HG02623 (cell line): Measurements from ENCODE around the gene MAGI2.

Experiments used
- ATAC-seq: cut with Tn5 transposase; IDR thresholded peaks from one replicate; pipeline ENCODE4 v1.9.1; 2021; ENCODE audit warnings: moderate library complexity; ENCODE audit not compliant: unreplicated experiment

The MAGI2 gene

DNA sequence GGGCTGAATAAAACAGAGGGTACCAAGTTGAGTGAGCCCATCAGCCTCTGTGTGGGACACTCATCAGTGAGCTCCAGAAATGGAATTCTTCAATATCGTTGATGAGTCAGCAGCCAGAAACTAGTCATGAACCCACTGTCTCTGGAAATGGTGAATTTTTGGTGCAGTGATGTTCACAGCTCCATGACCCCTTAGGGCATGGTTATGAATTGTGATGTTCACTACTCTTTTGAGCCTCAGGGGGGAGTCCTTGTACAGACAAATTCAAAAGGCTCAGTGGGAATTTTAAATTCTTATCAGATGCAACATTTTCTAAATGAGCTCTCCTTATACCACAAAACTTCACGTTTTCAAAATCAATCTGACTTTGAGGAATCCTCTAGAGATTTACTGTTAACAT lies 1319.2 kb downstream of the MAGI2 start:
- no peak for ATAC-seq

DNA sequence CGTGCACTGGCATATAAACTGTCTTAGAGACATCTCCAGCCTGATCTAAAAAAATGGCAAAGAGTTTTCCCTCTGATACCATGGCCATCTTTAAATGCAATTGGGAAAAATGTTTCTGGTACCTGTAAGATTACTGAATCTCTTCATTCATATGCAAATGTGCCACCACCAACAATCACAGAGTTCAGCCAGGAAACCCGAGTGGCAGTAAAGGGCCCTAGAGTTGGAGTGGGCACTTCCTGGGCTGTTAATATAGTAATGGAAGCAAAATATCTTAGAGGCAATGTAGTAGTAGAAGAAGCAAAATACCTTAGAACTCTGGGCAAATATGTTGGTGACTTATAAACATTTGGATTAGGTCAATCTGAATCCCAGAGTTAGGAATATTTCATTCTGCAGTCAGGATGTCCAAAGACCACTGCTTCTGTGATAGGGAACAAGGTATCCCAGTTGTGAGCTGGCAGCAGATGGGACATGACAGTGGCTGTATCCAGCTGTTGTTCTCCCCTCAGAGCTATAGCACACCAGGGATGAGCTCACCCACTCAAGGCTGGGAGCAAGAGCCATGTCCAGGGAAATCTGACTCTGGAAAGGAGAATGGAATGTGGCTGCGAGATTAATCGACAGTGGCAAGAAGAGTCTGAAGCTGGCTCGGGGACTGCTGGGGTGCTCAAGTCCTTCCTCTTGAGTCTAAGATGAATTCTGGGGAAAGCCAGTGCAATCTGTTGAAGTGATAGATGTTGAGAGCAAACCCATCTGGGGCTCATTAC lies 1322.8 kb downstream of the MAGI2 start:
- no peak for ATAC-seq

DNA sequence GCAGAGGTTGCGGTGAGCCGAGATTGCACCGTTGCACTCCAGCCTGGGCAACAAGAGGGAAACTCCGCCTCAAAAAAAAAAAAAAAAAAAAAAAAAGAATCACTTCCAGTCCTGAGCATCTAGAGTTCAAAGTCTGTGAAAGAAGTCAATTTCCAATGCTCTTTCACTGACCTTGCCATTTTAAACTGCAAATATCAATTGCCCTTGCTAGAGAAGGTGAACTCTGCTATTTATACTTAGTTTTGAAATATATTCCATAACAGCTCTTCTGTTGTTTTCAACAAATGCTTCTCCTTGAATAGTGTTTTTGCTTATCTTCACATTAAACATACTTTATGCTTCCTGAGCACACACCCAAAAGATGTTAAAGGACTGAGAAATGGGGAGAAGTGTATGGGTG lies 1323.6 kb downstream of the MAGI2 start:
- ATAC-seq, result no peak

DNA sequence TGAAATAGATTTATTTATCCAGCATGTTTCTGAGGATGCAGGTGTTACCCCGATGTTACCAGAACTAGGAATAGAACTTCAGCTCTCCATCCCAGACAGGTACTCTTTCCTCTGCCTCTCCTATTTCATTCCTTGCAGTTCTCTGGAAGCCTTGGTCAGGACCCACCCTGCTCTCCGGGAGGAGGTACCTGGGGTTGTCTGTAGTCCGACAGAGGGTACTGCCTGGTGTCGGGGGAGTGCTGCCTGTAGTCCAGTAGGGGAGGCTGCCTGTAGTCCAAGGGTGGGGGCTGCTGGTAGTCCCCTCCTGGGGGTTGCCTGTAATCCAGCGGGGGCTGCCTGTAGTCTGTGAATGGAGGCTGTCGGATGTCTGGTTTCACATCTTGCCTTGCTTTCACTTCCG lies 1326.5 kb downstream of the MAGI2 start:
- ATAC-seq, result no peak

DNA sequence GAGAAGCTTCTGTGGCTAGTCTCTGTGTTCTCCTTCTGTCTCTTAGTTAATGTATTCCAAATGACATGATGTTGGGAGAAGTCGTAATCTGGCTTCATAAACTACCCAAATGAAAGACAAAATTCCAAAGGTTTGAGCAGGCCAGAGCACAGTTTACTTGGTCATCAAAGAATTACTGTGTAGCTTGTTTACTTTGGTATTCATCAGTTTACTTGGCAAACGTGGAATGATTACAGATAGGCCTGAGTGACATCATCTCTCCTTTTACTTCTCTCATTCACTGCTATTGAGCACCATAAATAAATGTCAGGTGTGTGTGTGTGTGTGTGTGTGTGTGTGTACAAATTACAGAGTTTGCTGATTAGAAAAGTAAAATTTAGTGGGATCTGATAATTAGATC lies 1327.6 kb downstream of the MAGI2 start:
- ATAC-seq, result no peak

DNA sequence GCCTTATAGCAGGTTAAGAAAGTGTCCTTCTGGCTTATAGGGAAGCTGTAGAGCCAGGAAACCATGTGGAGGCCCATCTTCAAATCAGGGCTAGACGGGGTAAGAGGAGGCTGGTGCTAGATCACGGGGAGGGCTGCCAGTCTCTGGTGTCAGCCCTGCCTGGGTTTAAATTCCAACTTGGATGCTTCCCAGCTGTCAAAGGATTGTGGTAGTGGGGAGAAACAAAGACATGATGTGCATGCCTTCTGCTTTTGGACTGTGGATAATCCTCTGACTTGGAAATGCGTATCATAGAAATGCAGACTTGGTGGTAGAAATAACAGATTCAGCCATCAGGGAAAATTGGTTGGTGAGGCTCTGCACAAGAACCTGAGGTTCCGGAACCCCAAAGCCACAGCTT lies 1329.3 kb downstream of the MAGI2 start:
- no peak for ATAC-seq

DNA sequence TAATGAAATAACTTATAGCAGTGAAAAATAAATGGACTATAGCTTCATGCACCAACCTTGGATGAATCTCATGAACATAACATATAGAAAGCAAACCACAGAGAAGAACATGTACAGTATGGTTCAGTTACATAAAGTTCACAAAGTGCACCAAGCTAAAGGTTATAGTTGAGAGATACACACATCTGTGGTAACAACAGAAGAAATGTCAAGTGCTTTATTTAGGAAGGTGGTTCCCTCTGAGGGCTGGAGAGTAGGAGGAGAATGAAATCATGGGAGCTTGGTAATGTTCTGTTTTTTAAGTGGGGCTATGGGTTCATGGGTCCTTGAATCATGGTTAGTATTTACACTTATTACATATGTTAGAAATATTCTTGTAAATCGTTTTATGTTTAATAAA lies 1331.6 kb downstream of the MAGI2 start:
- ATAC-seq, result no peak

DNA sequence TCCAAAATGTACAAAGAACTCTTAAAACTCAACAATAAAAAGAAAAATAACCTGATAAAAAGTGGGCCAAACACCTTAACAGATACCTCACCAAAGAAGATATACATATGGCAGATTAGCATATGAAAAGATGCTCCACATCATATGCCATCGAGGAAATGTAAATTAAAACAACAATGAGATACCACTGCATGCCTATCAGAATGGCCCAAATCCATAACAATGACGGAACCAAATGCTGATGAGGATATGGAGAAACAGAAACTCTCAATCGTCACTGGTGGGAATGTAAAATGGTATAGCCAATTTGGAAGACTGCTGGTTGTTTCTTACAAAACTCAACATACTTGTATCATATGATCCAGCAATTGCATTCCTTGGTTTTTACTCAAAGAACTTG lies 1335.0 kb downstream of the MAGI2 start:
- ATAC-seq, result no peak

DNA sequence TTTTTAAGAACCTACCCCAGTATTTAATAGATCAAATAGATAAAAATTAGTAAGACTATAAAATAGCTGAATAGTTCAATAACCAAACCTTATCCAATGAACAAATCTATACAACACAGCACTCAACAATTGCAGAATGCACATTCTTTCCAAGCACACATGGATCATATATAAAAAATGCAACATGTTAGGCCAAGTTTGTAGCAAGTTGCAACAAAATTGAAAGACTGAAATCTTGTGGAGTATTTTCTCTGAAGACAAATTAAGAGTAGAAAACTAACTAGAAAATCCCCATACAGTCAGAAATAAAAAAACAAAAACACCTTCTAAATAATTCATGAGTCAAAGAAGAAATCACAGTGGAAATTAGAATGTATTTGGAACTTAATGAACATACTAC lies 1337.6 kb downstream of the MAGI2 start:
- ATAC-seq, result no peak

DNA sequence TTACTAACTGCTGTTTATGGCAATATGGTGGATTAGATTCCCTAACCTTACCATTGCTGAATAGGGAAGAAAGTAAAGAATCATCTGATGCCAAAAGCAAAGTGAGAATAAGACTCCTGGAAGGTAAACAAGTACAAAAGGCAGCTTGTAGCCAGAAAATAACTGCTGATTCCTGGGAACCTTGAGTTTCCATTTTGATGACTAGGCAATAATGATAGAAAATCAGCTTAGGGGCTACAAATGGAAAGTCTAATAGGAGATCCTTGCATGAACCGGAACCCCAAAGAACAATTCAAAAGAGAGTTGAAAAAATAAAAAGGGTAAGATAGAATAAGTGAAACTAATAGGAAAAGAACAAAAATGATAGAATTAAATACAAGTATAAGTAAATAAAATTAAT lies 1338.5 kb downstream of the MAGI2 start:
- no peak for ATAC-seq

DNA sequence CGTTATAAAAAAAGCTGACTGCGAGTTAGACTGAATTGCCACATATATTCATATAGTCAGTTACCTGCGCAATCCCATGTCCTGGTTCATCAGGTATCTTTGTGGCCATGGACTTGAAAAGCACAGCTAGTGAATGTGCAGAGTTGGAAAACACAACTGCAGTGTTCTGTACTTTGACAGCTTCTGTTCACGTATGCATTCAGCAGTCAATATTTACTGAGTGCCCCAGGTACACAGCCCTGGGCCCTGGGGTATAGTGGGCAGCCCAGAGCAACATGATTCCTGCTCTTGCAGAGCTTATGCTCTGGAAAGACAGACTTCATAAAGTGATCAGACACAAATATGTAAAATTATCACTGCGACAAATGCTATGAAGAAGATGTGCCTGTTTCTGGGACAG lies 1341.0 kb downstream of the MAGI2 start:
- no peak for ATAC-seq

DNA sequence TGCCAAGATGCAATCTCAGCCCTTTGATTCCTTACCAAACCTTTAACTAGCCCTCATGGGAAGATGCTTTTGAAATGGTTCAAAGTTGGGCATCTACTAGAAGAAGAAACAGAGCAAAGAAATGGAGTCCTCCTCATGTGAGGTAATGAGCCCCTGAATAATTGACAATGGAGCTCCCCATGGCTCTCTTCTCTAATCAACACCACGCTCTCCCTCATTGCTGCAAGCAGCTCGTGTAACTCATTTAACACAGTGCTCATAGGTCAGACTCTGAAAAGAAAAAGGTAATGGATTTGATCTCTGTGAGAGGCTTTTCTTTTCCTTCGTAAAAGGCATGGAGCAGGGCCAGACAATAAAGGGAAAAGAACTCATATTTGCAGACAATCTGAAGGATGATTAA lies 1342.1 kb downstream of the MAGI2 start:
- ATAC-seq, result no peak

DNA sequence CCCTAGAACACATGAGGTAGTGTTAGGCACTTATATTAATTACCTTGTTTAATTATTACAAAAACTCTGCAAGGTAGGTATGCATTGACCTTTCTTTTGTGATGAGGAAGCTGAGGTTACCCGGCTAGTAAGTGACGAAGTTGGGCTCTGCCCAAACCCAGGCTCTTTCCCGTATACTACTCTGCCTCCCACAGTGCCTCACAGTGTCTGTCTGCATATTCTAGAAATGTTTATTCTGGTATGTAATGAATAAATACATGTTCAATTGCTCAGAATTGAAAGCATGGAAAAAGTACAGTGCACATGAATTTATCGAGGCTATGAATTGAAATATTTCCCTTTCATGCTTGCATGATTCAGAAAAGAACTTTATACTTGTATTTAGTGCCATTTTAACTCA lies 1350.0 kb downstream of the MAGI2 start:
- ATAC-seq, result no peak

DNA sequence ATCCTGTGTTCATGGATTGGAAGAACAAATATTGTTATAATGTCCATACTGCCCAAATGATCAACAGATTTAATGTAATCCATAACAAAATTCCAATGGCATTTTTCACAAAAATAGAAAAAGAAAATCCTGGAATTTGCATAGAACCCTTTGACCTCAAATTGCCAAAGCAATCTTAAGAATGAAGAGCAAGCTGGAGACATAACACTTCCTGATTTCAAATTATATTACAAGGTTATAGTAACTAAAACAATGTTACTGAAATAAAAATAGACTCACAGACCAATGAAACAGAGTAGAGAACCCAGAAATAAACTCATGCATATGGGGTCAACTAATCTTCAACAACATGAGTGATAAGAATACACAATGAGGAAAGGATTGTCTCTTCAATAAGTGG lies 1352.4 kb downstream of the MAGI2 start:
- ATAC-seq, result no peak

DNA sequence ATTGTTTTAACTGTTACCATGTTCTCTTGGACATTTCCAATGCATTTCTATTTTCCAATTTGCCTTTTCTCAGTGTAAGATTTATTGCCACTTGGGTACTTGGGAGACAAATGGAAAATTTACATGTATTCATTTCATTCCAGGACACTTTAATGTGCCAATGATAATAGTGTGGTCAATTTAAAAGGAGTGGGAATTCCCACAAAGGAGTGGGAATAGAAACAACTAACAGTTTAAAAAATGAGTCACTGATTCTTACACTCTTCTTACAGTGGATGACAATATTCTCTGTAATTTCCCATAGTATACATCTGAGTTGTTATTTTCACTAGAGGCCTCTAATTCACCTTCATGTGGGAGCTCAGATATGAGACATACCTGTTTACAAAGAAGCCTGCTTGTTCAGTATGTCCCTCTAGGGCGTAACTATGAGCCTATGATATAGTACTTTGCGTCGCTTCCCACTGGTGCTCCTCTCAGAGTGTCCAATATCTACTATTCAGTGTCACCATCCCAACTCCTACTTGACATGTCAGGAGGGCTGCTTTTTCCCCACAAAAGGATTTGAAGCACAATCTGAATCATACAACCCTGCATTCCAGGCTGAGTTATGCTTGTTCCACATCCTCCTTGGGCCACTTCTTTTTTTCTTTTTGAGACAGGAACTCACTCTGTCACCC lies 1353.6 kb downstream of the MAGI2 start:
- ATAC-seq, result no peak

DNA sequence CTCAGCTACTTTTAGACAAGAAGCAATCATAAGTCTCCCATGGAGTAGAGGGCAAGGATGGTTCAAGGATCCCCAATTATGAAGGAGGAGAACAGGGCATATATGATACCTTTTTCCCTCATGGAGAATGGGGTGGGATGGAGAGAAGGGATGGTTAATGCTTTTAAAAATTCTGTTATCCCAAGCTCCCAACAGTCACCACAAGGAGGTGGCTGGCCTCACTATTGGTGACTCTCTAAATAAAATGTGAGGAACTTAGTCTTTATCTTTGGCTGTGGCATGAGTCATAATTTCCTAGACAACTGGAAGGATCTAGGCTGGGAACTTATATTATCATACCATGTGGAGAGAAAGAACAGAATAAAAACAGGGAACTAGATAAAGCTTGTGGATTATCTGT lies 1357.9 kb downstream of the MAGI2 start:
- ATAC-seq, result no peak

DNA sequence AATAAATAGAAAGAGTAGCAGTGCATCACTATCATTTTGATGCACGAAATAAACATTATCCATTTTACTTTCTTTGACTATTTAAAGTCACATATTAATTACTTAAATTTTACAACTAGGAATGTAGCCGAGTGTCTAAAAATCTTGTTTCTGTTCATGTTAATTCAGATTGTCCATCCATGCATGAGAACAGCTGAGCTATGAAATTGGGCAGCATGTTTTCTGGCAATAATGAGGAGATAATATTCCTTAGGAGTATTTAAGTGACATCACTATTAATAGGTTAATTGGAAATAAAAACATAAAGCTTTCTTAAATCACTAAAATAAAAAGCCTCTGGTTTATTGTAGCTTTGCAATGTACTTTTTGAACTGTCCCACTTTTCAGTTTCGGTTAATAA lies 1361.1 kb downstream of the MAGI2 start:
- no peak for ATAC-seq

DNA sequence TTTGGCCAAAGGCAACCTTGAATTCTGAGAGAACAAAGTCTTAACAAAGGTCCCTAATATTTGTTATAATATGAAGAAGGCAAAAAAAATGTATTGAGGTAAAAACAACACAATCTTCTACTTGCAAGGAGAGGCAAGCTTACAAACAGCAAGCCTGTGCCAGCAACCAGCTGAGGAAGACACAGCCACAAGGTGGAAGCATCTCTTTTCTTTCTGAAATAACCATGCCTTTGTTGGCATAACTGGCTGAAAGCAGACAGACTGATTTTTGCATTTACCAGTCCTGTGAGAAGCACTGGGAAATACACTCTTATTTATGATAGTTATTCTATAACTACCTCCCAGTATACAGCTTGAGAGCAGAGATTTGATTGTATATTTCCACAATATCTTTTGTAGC lies 1362.9 kb downstream of the MAGI2 start:
- no peak for ATAC-seq

DNA sequence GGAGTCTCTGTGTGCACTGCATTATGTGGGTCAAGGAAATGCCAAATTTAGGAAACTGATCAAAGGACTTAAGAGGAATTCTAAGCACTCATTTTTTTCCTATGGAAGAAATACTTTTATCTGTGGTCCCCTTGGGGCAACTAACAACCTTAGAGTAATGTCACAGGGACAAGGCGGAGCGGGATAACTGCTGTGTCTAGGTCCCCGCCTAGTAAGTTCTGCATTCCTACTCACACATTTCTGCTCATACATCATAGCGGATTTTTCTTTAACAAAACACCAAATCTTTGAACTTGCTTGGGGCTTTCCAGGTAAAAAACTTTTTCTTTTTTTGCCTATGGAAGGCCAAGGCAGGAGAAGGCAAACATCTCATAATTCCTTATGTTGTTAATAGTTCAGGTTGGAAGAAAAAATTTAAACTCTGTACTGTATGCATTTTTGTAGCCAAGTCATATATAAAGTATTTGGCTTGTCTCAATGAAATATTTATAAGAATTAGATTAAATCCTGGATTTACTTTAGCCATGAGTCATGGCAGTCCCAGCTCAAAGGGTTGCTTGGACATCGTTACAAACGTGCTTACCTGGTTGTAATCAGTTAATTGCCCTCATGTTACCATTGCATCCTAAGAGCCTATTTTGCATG lies 1369.9 kb downstream of the MAGI2 start:
- no peak for ATAC-seq

DNA sequence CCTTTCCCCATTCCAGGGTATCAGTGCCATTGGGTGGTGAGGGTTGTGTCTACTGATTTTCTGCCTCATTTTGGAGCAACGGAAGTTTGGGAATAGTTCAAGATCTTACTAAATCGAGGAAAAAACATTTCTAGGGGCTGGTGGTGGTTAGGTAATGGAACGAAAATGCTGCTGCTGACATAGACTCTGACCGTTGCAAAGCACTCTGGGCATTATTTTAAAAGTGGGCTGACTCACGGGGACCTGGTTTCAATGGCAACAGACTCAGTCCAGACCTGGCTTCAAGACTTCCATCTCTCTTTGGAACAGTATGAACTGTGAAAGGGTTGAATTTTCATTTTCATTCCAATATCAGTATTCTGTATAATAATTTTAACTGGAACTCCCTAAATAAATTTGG lies 1370.9 kb downstream of the MAGI2 start:
- ATAC-seq, result no peak

DNA sequence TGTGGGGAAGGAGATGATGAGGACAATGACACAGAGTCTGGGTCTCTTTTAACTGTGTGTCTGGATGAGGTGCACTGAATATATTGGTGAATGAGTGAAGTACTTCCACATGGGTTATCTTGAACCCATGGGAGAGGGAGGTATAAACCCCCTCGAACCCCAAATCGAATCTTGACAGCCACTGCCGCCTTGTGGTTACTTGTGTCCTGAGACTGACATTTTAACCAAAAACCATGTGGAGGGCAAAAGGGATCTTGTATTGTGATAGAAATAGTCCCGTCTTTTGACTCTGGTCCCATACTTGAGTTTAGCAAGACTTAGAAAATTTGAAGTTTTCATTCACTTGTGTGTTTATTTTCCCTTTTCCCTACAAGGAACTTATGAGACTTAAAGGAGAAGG lies 1371.6 kb downstream of the MAGI2 start:
- ATAC-seq, result no peak

DNA sequence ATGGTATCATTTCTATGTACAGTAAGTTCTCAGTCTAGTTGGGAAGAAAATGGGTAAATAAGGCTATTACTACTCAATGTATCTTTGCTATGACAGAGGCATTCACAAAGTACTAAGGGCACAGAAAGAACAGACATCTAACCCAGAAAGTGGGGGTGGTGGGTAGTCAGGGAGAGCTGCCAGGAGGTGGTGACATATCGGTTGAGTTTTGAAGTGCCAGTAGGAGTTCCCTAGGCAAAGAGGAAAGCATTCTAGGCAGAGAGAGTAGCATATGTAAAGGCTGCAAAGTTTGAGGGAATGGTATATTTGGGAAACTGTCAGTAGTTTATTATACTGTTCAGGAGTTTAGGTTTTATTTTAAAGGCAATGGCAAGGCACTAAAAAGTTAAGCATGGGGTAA lies 1372.1 kb downstream of the MAGI2 start:
- no peak for ATAC-seq
